Ovary (tissue), 9 donors: ENCODE measurements around the gene RBBP6. TPM values are rescaled to one million over a fixed set of nuclear protein-coding genes. Genes with fewer than 3 reads are reported as not detected.
A peak's percentile ranks its signal among the peaks of the same experiment; 100 is the strongest.

Experiments
- DNase-seq, 5 donors: peaks; one replicate each; pipeline ENCODE4 v3.0.0-alpha.2; 2019 to 2020
- H3K27ac ChIP-seq, 2 donors: fragments of 200-600 bp; one replicate each; pipeline versions ENCODE4 v1.5.1 to v1.8.0; 2019 to 2022
- H3K27me3 ChIP-seq: fragments of 200-600 bp; one replicate; pipeline ENCODE4 v1.8.0; 2022
- H3K36me3 ChIP-seq: fragments of 200-600 bp; sonication (generic); one replicate; pipeline ENCODE4 v1.5.1; 2019
- H3K4me1 ChIP-seq: one replicate; pipeline ENCODE4 v1.8.1; 2013; ENCODE audit warnings: mild to moderate bottlenecking, moderate library complexity; ENCODE audit not compliant: insufficient read depth
- H3K4me3 ChIP-seq: fragments of 200-600 bp; sonication (generic); one replicate; pipeline ENCODE4 v1.5.1; 2017
- H3K9me3 ChIP-seq, 2 donors: fragments of 200-600 bp in 1 of 2; sonication (generic) in 1 of 2; one replicate each; pipeline versions ENCODE4 v1.5.1 to v1.8.1; 2013 to 2019; ENCODE audit warnings: mild to moderate bottlenecking in 1 of 2, moderate library complexity in 1 of 2
- EP300 ChIP-seq: sonication (generic); formaldehyde crosslinking; IDR thresholded peaks from one replicate; pipeline ENCODE4 v1.6.1; 2017; ENCODE audit warnings: antibody characterized with exemption
- POLR2A ChIP-seq: fragments of 450-650 bp; IDR thresholded peaks from one replicate; pipeline ENCODE4 v1.6.1; 2017; ENCODE audit warnings: antibody characterized with exemption, mild to moderate bottlenecking, moderate library complexity
- WGBS, 3 donors: extraction: QIAGEN DNeasy Blood & Tissue Kit in 1 of 3; methylation state at CpG; one replicate each; pipeline versions ENCODE4 v1.1.5 to v1.1.7; 2013 to 2017; 5-methylcytosine and 5-hydroxymethylcytosine counted together
- intact Hi-C, 4 donors: fragments of 100-400 bp; cut with DNase I; formaldehyde crosslinking; loops; one replicate each; pipeline versions ENCODE4 v1.11.0 to v1.15.1; 2022 to 2023
- polyA plus RNA-seq, 2 donors: library from polyadenylated mRNA; stranded (reverse); fragments of 200-250 nt in 1 of 2; fragments of 350-450 nt in 1 of 2; fragmentation: Illumina TruSeq in 1 of 2; extraction: RNeasy Lipid Tissue Mini Kit (QIAGEN cat#74804) in 1 of 2; gene quantifications; one replicate each; pipeline ENCODE4 v1.2.3, GENCODE V29; 2013 to 2014
- total RNA-seq, 7 donors: library from RNA; depleted of rRNA in 2 of 7; stranded (reverse); fragments of >200 nt in 2 of 7; fragmentation: NEBNext Ultra II Directional in 3 of 7; extraction: Animal tissue kit (Norgen Biotek cat#: 25700) in 3 of 7; gene quantifications; one replicate each; pipeline versions ENCODE4 v1.1.0 to v1.2.4, GENCODE V29; 2016 to 2023
- TF ChIP-seq, protein P1 (sequence below), 3 donors: fragments of 450-650 bp in 2 of 3; fragments of 200-600 bp in 1 of 3; IDR thresholded peaks; one replicate each; pipeline versions ENCODE4 v1.5.1 to v1.8.0; 2016 to 2022; ENCODE audit warnings: antibody characterized with exemption in 3 of 3, mild to moderate bottlenecking in 1 of 3
- donor health status: DM: no; HTN: no; CAD: no; lungs with moderate emphysema.
- donor health status: DM: no; HTN: no; CAD: no.
- donor health status: Bipolar disorder and iron deficiency.
- donor health status: DM: yes; HTN: yes; CAD: no.
- donor health status: DM: no; HTN: no; CAD: no.
- donor health status: DM: yes; HTN: yes; CAD: no.

The RBBP6 gene
- total and polyA plus RNA-seq, 9 donors: 35.9 to 112 (median 65.4) TPM

DNA sequence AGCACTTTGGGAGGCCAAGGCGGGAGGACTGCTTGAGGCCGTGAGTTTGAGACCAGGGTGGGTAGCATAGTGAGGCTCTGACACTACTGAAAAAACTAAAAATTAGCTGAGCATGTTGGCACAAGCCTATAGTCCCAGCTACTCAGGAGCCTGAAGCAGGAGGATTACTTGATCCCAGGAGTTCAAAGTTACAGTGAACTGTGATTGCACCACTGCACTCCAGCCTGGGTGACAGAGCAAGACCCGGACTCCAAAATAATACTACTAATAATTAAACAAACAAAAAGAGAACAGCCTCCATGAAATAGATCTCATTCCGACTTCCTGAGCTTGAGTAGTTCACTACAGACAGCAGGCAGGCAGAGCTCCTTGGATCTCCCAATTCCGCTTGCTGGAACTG is 2.7 kb upstream of the RBBP6 start:
- H3K36me3 ChIP-seq: no peaks in the 10 kb centered on the region
- H3K4me3 ChIP-seq: no peak overlapping the region
- intact Hi-C loops: no loop called here
- H3K27ac ChIP-seq: no peak overlapping the region
- H3K9me3 ChIP-seq: no peaks in the 10 kb centered on the region
- no peaks in the 10 kb centered on the region for H3K27me3 ChIP-seq
- DNase-seq: no peak
- 88 to 91% (median 88%) methylated on average over 5 of the region's 5 CpGs for WGBS, 3 donors
- no peaks in the 10 kb centered on the region for H3K4me1 ChIP-seq
- TF ChIP-seq, protein P1, sequence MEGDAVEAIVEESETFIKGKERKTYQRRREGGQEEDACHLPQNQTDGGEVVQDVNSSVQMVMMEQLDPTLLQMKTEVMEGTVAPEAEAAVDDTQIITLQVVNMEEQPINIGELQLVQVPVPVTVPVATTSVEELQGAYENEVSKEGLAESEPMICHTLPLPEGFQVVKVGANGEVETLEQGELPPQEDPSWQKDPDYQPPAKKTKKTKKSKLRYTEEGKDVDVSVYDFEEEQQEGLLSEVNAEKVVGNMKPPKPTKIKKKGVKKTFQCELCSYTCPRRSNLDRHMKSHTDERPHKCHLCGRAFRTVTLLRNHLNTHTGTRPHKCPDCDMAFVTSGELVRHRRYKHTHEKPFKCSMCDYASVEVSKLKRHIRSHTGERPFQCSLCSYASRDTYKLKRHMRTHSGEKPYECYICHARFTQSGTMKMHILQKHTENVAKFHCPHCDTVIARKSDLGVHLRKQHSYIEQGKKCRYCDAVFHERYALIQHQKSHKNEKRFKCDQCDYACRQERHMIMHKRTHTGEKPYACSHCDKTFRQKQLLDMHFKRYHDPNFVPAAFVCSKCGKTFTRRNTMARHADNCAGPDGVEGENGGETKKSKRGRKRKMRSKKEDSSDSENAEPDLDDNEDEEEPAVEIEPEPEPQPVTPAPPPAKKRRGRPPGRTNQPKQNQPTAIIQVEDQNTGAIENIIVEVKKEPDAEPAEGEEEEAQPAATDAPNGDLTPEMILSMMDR (IDR thresholded peaks at IDR 0.05): no peak
- no peak for TF ChIP-seq EP300
- no peak for TF ChIP-seq POLR2A

DNA sequence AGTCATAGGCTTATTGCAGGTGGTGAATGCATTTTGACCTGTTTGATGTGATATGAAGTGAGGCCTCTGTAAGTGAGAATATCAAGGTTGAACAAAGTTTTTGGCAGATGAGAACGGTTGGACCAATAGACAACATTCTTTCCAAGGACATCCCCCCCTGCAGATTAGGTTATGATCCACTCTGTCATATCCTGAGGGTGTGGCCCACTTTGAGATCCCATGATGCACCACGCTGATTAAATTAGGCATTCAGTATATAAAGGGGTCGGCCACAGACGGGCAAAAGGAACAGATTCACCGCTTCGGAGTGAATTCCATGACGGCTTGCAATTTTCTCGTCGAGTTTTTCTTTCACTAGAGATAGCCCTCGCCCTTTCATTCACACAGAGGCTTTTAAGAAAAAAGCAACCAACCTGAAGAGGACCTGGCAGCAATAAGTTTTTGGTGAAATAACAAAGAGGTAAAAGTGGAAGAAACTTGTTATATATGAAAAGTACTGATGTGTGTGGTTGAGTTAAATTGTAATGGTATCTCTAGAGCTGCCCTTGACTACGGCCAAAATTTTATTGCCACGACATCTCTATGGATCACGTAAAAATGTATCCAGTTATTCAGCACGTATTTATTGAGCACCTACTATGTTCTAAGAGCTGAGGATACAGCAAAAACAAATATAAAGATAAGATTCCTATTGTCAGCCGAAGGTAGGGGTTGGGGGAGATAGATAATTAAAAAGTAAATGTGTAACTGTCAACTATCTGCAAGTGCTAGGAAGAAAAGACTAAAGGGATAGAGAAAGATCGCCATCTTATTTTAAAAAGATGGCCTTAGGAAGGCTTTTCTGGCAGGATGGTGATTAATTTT is 1.7 kb upstream of the RBBP6 start:
- Histone ChIP-seq H3K27ac (no peak overlapping the region), H3K4me1 (no peaks in the 10 kb centered on the region), H3K4me3 (no peak overlapping the region), H3K27me3 (no peaks in the 10 kb centered on the region), H3K9me3 (no peaks in the 10 kb centered on the region), H3K36me3 (no peaks in the 10 kb centered on the region)
- TF ChIP-seq, protein P1 (IDR thresholded peaks at IDR 0.05): no peak
- TF ChIP-seq EP300 (no peak), POLR2A (no peak)
- intact Hi-C loops: no loop called here
- DNase-seq: no peak
- 63 to 79% (median 70%) methylated on average over 16 of the region's 16 CpGs for WGBS, 3 donors

DNA sequence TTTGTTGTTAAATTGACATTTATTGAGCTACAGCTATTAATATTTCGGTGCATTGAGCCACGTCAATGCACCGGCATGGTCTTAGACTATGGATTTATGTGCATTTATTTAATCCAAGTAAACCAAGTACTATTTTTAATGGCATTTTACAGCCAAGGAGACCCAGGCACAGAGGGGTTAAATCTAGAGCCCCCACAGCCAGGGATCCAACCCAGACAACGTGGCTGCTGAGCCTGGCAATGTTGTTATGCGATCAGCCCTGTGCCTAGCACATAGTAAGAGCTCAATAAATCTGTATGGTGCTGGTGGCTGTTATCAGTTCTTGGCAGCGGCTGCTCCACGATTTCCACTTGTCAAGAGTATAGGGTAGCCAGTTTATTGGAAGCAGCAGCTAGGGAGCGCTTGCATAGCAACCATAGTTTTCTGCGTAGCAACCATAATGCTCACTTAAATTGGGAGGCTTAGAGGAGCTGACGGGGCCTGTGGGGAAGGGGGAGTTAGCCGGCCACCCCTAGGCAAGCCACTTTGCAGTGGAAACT is 541 bp upstream of the RBBP6 start:
- H3K9me3 ChIP-seq: no peaks in the 10 kb centered on the region
- peaks cover 1% of the 10 kb centered on the region for H3K4me1 ChIP-seq
- WGBS, 3 donors: 10 to 15% (median 14%) methylated on average over 11 of the region's 11 CpGs
- H3K36me3 ChIP-seq: no peaks in the 10 kb centered on the region
- no peak for DNase-seq
- intact Hi-C loops: no loop called here
- no peaks in the 10 kb centered on the region for H3K27me3 ChIP-seq
- peak overlapping the region in 1 of 2 donors; percentile 34 for H3K27ac ChIP-seq
- H3K4me3 ChIP-seq: peak overlapping the region; percentile 52
- TF ChIP-seq, protein P1 (IDR thresholded peaks at IDR 0.05): no peak
- TF ChIP-seq POLR2A: no peak
- TF ChIP-seq EP300: no peak

DNA sequence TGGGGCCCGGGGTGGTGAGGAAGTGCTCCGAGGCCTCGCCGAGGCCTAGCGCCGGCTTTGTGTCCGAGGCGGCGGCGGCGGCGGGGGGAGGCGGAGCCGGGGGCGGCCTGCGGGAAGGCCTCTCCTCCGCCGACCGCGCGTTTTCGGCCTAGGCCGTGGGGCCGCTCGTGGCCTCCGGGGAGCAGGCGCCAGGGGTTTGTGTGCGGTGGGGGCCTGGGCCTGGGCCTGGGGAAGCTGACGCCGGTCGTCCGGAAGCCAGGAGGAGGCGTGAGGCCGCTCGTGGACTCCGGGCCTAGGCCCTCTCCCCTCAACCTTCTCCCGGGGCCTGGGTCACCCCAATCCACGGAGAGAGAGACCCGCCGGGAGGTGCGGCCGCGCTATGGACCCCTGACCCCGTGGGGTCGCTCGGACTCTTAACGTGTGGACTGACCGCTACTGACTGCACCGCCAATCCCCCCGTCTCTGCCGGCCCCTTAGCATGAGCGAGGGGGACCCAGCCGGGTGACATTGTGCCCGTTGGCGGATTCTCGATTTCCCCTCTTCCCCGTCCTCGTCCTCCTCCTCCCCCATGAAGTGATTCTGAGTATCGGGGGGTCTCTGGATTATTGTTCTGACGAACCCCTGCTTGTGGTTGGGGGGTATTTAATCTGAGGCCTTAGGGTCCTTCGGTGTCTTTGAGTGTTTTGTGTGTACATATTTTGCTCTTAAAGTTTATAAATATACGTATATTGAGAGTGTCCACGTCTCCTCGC is 660 bp downstream of the RBBP6 start:
- Histone ChIP-seq H3K27me3 (no peaks in the 10 kb centered on the region), H3K9me3 (no peaks in the 10 kb centered on the region), H3K27ac (peak overlapping the region; percentile 91 to 99), H3K36me3 (no peaks in the 10 kb centered on the region), H3K4me3 (peak overlapping the region; percentile 52), H3K4me1 (peaks cover 3% of the 10 kb centered on the region)
- TF ChIP-seq POLR2A: no peak
- TF ChIP-seq, protein P1 (IDR thresholded peaks at IDR 0.05): no peak
- TF ChIP-seq EP300: no peak
- DNase-seq: peak; percentile 54 to 78 (median 73)
- intact Hi-C loops: loop anchor here in 1 of 4 donors (10.0 kb wide), 1 partner anchor 185 kb away; the partner anchor contains the start of gene TNRC6A
- WGBS, 3 donors: 0 to 1% (median 0%) methylated on average over 45 to 64 of the region's 64 CpGs
